Gastroesophageal sphincter (tissue), 4 donors: ENCODE data around the gene TSHZ2. TPM values are rescaled to one million over a fixed set of nuclear protein-coding genes. Genes with fewer than 3 reads are reported as not detected.

Source experiments
- ATAC-seq: fragments of 150-250 bp; one replicate; pipeline ENCODE4 v1.9.1; 2016; ENCODE audit warnings: mild to moderate bottlenecking, moderate library complexity
- H3K27ac ChIP-seq, 4 donors: fragments of 200-600 bp; sonication (generic) in 3 of 4; 1 replicate in 3 of 4; 2 replicates in 1 of 4; pipeline ENCODE4 v1.5.1; 2016 to 2019
- H3K27me3 ChIP-seq: fragments of 200-600 bp; sonication (generic); one replicate; pipeline ENCODE4 v1.5.1; 2019
- H3K36me3 ChIP-seq, 2 donors: fragments of 200-600 bp; sonication (generic); one replicate each; pipeline ENCODE4 v1.5.1; 2019; ENCODE audit warnings: control low read depth in 1 of 2
- H3K4me1 ChIP-seq, 3 donors: fragments of 200-600 bp; sonication (generic); 1 replicate in 2 of 3; 2 replicates in 1 of 3; pipeline ENCODE4 v1.5.1; 2016 to 2019; ENCODE audit warnings: control low read depth in 2 of 3
- H3K4me3 ChIP-seq, 2 donors: fragments of 200-600 bp; sonication (generic); one replicate each; pipeline ENCODE4 v1.5.1; 2019; ENCODE audit warnings: mild to moderate bottlenecking in 1 of 2, moderate library complexity in 1 of 2
- H3K9me3 ChIP-seq, 3 donors: fragments of 200-600 bp; sonication (generic); one replicate each; pipeline ENCODE4 v1.5.1; 2017 to 2019; ENCODE audit warnings: control low read depth in 2 of 3
- CTCF ChIP-seq, 4 experiments: fragments of 200-600 bp in 2 of 4; fragments of 450-650 bp in 2 of 4; sonication (generic) in 1 of 4; IDR thresholded peaks; one replicate each; pipeline ENCODE4 v1.5.1; 2017 to 2019; ENCODE audit warnings: antibody characterized with exemption in 4 of 4, mild to moderate bottlenecking in 2 of 4, moderate library complexity in 2 of 4
- EP300 ChIP-seq: sonication (generic); formaldehyde crosslinking; IDR thresholded peaks from one replicate; pipeline ENCODE4 v1.6.1; 2017; ENCODE audit warnings: antibody characterized with exemption, mild to moderate bottlenecking
- POLR2A ChIP-seq, 2 donors: fragments of 450-650 bp; IDR thresholded peaks; one replicate each; pipeline ENCODE4 v1.6.1; 2017; ENCODE audit warnings: antibody characterized with exemption in 2 of 2, mild to moderate bottlenecking in 2 of 2, moderate library complexity in 1 of 2
- POLR2AphosphoS5 ChIP-seq: sonication (generic); formaldehyde crosslinking; IDR thresholded peaks from one replicate; pipeline ENCODE4 v1.6.1; 2017; ENCODE audit warnings: antibody characterized with exemption
- WGBS, 2 donors: methylation state at CpG; one replicate each; pipeline ENCODE4 v1.1.5; 2018; ENCODE audit warnings: low coverage in 1 of 2; 5-methylcytosine and 5-hydroxymethylcytosine counted together
- total RNA-seq, 4 donors: library from RNA; depleted of rRNA; stranded (reverse); fragments of >200 nt; gene quantifications; one replicate each; pipeline ENCODE4 v1.1.0, GENCODE V29; 2016

TSHZ2 gene
- total RNA-seq, 4 donors from 2014 or later = 9.9 to 21.3 (median 12.2) TPM

- TF ChIP-seq POLR2A (IDR thresholded peaks at IDR 0.05) (no peak), CTCF (IDR thresholded peaks at IDR 0.05) (no peak), POLR2AphosphoS5 (no peak), EP300 (no peak)
- peaks cover 0 to 6% (median 0%) of the 10 kb centered on the region in 3 donors for H3K4me1 ChIP-seq
- H3K36me3 ChIP-seq = no peaks in the 10 kb centered on the region
- 90 to 95% methylated on average over 3 of the region's 3 CpGs for WGBS, 2 donors
- H3K27me3 ChIP-seq = peaks cover 5% of the 10 kb centered on the region
- no peak overlapping the region for H3K4me3 ChIP-seq
- H3K27ac ChIP-seq = no peak overlapping the region
- peaks cover 0 to 3% (median 0%) of the 10 kb centered on the region in 3 donors for H3K9me3 ChIP-seq
- ATAC-seq = no peak
Measured at GRCh38 chr20:53492212-53492611, 520.1 kb downstream of the TSHZ2 start.

GRCh38 chr20:53493311-53493857 lies 521.2 kb downstream of the TSHZ2 start:
- Histone ChIP-seq H3K4me3 (no peak overlapping the region), H3K27me3 (peaks cover 5% of the 10 kb centered on the region), H3K4me1 (peaks cover 0 to 6% (median 0%) of the 10 kb centered on the region in 3 donors), H3K36me3 (no peaks in the 10 kb centered on the region), H3K9me3 (peaks cover 0 to 6% (median 0%) of the 10 kb centered on the region in 3 donors), H3K27ac (no peak overlapping the region)
- ATAC-seq = no peak
- 26 to 32% methylated on average over 4 of the region's 4 CpGs for WGBS, 2 donors
- TF ChIP-seq POLR2AphosphoS5 (no peak), CTCF (IDR thresholded peaks at IDR 0.05) (peak in 1 of 4 experiments; percentile 19)

GRCh38 chr20:53494753-53495152 lies 522.6 kb downstream of the TSHZ2 start:
- no peak overlapping the region for H3K27ac ChIP-seq
- no peak overlapping the region for H3K4me3 ChIP-seq
- no peak for ATAC-seq
- 74 to 89% methylated on average over 5 of the region's 5 CpGs for WGBS, 2 donors
- H3K9me3 ChIP-seq = peaks cover 0 to 6% (median 0%) of the 10 kb centered on the region in 3 donors
- peaks cover 0 to 6% (median 0%) of the 10 kb centered on the region in 3 donors for H3K4me1 ChIP-seq
- H3K36me3 ChIP-seq = no peaks in the 10 kb centered on the region
- H3K27me3 ChIP-seq = no peaks in the 10 kb centered on the region
- TF ChIP-seq EP300 = no peak
- TF ChIP-seq CTCF (IDR thresholded peaks at IDR 0.05) = no peak
- no peak for TF ChIP-seq POLR2A (IDR thresholded peaks at IDR 0.05)
- TF ChIP-seq POLR2AphosphoS5 = no peak

- no peak for TF ChIP-seq POLR2AphosphoS5
- no peak for TF ChIP-seq EP300
- TF ChIP-seq CTCF (IDR thresholded peaks at IDR 0.05) = no peak
- TF ChIP-seq POLR2A (IDR thresholded peaks at IDR 0.05) = no peak
- H3K27me3 ChIP-seq = no peaks in the 10 kb centered on the region
- peaks cover 0 to 6% (median 0%) of the 10 kb centered on the region in 3 donors for H3K9me3 ChIP-seq
- H3K36me3 ChIP-seq = no peaks in the 10 kb centered on the region
- H3K4me3 ChIP-seq = no peak overlapping the region
- H3K27ac ChIP-seq = no peak overlapping the region
- H3K4me1 ChIP-seq = peaks cover 0 to 6% (median 0%) of the 10 kb centered on the region in 3 donors
- 64 to 66% methylated on average over 11 to 14 of the region's 14 CpGs for WGBS, 2 donors
- ATAC-seq = no peak
Measured at GRCh38 chr20:53495398-53496092, 523.4 kb downstream of the TSHZ2 start.

GRCh38 chr20:53497246-53497645 lies 525.1 kb downstream of the TSHZ2 start:
- ATAC-seq = no peak
- no peak overlapping the region for H3K4me3 ChIP-seq
- H3K4me1 ChIP-seq = peaks cover 0 to 6% (median 0%) of the 10 kb centered on the region in 3 donors
- 93% methylated on average over 3 of the region's 3 CpGs; no CpG with 5 or more reads in 1 of the 2 donors for WGBS, 2 donors
- TF ChIP-seq POLR2A (IDR thresholded peaks at IDR 0.05) (no peak), EP300 (no peak), POLR2AphosphoS5 (no peak), CTCF (IDR thresholded peaks at IDR 0.05) (no peak)
- H3K27ac ChIP-seq = no peak overlapping the region
- H3K36me3 ChIP-seq = no peaks in the 10 kb centered on the region
- H3K27me3 ChIP-seq = no peaks in the 10 kb centered on the region
- H3K9me3 ChIP-seq = peaks cover 0 to 6% (median 0%) of the 10 kb centered on the region in 3 donors
